ENCODE measurements around the gene PDZRN3.

The PDZRN3 gene

DNA sequence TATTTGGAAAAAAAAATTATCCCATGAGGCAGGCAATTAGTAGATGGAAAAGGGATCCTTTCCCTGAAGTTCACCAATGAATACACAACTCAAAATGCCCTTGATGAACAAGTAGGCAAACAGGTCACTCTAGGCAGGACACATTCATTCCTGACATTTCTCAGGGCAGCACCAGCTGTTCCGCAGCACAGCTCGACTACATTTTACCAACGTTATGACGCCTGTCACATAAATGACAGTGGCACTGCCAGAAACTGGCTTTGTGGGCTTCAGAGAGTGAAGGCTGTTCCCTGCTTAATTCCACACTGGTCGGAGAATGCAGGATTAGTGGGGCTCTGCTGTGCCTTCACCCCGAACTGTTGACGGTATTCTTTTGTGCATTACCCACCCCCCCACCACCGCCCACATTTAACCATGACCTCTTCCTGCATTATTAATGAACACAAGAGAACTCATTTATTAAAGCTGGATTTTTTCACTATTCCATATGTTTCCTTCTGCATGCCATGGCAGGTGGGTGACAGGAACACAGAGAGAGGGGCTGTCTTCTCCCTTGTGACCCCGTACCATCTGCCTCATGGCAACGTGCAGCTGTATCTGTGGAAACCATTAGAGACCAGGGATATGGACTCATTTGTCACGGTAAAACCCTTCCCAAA lies 197.6 kb downstream of the PDZRN3 start:
- DNase-seq (ENCODE audit: low read depth in 2 of 2, low spot score in 1 of 2), result no peak

DNA sequence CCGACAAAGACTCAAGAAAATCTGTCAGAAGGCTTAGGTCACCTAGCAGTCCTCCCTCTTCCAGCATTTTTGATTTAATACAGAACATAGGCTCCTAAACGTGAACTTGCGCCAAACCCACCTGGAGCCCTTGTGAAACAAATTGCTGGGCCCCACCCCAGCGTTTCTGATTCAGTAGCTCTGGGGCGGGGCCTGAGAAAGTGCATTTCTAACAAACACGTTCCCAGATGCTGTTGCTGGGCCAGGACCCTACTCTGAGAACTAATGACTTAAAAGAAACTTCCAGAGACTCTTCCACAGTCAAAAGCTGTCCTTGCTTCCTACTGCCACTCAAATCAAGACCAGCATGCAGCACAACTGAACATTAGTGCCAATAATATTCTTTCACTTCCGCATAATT lies 198.1 kb downstream of the PDZRN3 start:
- DNase-seq (ENCODE audit: low read depth in 2 of 2, low spot score in 1 of 2), result no peak

DNA sequence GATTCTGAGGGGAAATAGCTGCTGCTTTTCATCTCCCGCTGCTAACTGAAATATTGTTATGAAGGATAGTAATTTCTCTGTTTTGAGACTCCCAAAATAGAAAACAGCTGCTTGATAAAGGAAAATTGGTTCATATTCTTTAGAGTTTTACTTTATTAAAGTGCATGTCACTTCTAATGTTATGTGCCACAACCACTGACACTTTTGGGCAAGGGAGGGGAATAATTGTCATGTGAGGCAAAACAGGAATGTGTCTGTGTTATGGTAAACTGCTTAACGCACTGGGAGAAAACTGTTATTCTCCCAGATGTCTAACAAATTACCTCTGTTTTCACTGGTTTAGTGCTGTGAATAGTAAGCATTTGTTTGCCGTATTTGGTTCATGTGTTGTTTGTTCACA lies 201.6 kb downstream of the PDZRN3 start:
- DNase-seq (ENCODE audit: low read depth in 2 of 2, low spot score in 1 of 2), result no peak

DNA sequence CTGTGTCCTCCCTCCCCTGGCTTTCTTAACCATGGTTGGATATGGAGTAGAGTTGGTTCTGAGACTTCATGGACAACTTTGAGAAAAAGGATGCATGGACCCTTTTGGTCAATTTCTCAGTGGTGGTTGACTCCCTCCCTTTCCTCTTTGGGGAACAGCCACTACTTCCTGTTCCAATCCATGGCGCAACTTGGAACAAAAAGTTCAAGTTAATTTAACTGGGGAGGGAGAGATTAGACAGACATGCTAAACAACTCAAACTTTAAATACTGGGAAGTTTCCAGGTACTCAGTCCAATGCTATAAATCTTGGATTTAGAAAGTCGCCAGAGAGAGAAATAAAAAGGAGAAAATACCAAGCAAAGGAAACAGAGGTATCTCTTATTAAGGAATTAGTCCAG lies 202.2 kb downstream of the PDZRN3 start:
- no peak for DNase-seq (ENCODE audit: low read depth in 2 of 2, low spot score in 1 of 2)

DNA sequence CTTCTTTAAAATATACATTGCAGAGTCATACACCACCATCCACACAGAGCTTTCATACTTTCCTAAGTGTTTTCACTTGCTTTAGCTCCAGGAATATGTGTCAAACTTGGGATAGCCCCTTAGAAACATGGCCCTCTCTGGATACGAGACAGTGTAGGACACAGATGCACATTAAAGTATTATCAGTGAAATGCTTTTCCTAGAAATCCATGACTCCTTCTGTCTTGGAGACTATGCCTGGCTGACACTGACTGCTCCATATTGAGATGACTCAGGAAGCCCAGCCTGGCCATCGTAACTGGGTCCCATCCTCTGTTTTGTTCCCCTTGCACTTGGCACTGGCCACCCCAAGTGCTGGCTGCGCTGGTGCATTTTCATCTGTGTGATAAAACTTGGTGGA lies 204.8 kb downstream of the PDZRN3 start:
- no peak for DNase-seq (ENCODE audit: low read depth in 2 of 2, low spot score in 1 of 2)

DNA sequence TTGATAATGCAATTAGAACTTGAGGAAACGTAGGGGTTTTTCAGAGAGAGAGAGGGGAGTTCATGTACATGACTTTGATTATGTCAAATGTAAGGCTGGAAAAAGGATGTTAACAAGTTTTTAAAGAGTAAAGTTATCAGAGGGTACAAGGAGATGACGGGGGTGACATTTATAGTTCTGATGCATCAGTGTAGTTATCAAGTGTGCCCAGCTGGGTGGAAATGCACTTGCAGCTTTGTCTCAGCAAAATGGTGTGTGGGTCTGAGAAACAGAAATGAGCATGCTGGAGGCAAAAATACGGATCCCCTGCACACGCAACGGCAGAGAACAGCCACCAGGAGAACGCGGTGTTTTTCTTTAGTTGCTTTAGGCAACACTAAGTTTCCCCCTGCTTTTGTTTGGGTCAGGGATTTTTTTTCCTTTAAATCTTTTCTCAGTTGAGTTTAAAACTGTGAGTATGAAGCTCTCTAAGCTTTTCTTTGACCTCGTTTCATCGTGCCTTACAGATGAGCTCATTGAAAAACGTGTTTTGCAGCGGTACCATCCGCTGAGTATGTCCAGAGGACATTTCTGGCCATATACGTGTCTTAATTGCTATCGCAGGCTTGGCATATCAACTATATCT lies 205.4 kb downstream of the PDZRN3 start:
- no peak for DNase-seq (ENCODE audit: low read depth in 2 of 2, low spot score in 1 of 2)

DNA sequence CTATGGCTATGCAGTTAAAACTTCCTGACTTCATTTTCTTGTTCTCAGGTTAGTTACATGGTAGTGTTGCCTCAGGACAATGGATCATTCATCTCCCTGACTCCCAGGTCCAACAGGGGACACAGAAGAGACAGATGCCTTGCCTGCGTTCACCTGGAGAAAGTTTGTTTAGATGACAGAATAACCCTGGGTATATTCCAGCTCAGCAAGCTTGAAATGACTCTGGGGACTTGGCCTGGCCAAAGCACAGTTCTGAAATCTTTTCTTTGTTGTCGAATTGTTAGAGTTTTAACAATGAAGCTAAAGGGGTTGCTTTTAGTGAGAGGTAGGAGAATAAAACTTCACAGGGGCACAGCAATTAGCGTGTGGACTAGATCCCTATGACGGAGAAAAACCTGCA lies 206.1 kb downstream of the PDZRN3 start:
- DNase-seq (ENCODE audit: low read depth in 2 of 2, low spot score in 1 of 2), result no peak

DNA sequence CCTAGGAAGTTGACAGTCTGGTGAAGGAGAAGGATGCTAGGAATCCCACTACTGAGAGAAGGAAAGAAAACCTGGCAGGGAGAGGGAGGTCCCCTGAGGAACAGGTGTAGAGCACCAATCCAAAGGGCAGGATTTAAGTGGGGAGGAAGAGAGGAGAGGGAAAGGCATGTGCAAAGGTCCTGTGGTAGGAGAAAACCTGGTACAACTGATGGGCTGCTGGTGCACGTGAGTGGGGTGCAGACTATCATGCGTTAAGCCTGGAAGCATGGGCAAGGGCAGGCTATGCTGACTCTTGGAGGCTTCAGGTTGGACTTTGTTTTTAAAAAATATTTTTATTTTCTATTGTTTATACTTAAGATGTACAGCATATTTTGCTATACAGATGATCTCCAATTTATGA lies 209.6 kb downstream of the PDZRN3 start:
- DNase-seq (ENCODE audit: low read depth in 2 of 2, low spot score in 1 of 2), result no peak

DNA sequence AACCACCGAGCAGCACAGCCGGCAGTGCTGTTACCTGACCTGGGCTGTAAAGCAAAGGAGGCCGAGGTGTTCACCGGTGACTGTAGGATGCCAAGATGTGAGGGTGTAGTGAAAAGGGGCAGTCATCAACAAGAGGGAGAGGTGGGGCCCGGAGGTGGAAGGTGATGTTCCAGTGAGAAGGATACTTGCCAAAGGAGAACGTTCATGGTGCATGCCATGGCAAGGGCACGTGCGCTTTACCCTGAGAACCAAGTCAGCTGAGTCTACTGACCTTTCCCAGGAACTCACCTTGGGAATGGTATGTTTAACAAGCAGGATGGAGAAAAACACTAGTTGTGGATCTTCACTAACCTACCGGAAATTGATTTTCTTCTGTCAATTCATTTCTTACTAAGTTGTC lies 211.1 kb downstream of the PDZRN3 start:
- no peak for DNase-seq (ENCODE audit: low read depth in 2 of 2, low spot score in 1 of 2)

DNA sequence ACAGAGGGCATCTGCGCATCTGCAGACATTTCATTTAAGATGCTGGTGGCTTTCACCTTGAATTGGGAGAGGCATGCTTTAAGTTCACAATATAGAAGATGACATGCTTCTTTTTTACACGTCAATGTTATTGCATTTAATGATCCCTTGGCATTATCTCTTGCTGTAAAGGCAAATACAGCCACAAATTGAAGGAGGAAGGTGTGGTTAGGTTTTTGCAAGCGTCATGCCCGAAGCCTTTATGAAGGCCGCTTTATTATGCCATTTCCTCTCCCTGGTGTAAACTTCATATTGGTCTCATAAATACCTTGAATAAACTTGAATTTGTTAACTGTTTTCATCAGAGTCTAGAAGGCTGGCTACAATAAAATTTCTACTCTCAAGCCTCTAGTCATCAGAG lies 212.7 kb downstream of the PDZRN3 start:
- DNase-seq (ENCODE audit: low read depth in 2 of 2, low spot score in 1 of 2), result no peak

DNA sequence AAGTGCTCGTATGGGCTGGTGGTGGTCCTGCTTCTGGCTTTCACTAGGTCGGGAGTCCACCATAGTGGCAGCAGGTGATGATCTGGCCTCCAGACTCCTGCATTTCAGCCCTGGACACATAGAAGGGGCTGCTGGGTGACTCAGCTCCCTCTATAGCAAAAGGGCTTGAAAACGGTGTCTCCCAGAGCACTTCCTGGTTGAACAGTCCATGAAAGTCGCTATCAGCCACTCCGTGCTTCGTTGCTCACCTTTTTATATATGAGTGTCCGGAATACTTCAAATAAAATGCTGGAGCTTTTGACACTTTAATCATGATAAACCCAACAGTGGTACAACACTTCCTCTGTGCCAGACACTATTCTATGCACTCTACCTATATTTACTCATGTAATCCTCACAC lies 213.2 kb downstream of the PDZRN3 start:
- no peak for DNase-seq (ENCODE audit: low read depth in 2 of 2, low spot score in 1 of 2)

DNA sequence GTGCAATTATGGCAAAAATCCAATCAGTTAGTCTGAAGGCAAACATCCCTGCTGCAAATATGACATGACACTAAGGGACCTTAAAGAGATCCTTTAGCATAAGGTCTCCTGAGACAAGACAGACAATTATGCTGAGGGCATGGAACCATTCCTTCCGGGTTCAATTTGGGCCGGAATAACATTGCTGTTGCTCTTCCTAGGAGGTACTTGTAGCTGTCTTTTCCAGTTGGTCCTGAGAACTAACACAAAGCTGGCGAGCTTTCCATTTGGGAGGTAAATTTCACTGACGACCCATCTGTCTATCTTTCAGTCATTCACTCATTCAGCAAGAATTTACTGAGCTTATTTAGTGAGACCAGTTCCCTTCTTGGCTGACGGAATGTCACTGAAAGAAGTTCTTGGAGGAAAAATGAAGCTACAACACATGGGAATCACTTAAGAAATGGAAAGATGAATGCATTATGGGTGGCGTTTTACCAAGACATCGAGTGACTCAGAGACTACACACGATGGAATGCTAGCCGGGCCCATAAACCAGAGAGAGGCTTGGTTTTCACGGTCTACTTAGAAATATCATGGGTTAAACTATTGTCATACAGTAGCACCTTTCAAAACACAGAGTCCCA lies 215.5 kb downstream of the PDZRN3 start:
- DNase-seq (ENCODE audit: low read depth in 2 of 2, low spot score in 1 of 2), result no peak

DNA sequence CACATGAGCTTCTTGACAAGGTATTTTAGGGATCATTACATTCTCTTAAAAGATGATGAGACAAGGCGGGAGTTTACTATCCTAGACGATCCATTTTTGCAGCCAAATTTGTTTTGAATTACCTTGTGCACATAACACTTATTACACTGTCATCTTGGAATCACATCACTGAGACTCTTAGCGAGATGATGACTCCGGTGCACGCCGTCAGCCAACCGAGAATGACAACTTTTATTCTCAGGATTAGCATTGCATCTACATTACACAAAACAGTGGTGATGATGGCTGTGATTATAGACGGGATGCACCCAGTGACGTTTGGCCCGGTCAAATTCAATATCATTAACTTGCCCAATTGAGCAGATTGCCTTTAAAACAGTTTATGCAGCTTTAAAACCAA lies 216.1 kb downstream of the PDZRN3 start:
- DNase-seq (ENCODE audit: low read depth in 2 of 2, low spot score in 1 of 2), result no peak

DNA sequence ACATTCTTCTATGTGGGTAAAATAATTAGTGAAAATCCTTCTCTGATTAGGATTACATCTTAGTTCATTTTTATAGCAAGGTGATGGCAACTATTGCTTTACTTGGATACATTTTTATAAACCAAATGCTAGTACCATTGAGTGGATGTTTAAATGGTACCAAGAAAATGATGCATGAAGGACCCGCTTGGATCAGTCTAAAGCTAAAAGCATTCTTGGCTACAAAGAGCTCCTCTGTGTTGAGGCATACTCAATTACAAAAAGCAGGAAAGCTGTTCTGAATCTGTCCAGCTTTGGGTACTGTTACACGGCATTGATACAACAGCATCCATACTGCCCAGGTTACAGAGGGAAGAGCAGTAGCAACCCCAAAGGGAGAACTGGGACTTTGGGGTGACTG lies 217.2 kb downstream of the PDZRN3 start:
- no peak for DNase-seq (ENCODE audit: low read depth in 2 of 2, low spot score in 1 of 2)

DNA sequence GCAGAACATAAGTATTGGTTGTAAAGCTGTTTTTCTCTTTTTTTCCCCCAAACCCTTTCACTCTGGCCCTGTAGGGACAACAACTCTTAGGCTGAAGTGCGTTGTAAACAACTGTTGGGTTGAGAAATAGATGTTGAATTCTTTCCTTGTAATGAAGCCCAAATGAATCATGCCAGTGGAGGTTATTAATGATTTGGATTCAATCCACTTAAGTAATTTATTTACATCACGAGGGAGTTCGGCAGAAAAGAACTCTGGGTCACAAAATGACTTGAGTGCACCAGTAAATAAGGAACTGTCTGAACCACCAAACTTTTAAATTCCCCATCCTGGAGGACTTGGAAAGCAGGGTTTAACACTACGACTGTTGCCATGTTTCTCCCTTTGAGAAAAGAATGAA lies 218.9 kb downstream of the PDZRN3 start:
- no peak for DNase-seq (ENCODE audit: low read depth in 2 of 2, low spot score in 1 of 2)

DNA sequence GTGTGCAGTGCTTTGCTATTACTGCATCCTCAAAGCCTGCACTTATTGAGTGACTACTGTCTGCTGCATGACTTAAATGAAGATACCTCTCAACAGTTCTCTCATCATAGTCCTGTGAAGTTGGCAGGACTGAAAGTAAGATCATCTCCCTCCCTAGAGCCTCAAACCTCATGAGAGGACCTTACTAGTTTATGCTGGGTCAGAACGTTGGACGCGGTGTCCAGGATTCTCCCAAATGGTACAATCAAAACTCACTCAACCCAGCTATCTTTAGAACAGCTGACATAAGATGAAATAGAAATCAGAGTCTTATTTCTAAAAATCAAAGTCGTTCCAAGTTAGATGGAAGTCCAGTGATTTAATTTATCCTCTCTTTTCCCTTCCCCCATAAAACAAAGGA lies 219.7 kb downstream of the PDZRN3 start:
- DNase-seq (ENCODE audit: low read depth in 2 of 2, low spot score in 1 of 2), result no peak

DNA sequence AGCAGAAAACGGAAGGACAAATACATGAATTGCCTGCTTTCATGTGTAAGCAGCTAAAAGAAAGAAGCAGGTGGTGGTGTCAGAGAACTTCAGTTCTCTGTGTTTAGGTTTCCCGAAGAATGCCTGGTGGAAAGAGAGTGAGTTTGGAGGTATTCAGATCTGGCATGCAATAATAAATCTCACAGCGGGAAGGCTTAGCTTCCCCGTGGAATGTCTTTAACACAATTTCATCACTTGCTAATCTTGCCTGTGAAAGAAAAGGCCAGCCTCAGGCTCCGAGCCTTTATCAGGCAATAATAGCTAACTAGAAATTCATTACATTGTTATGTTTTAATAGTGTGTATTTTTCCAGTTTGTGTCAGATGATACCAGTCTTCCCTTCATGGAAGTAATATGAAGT lies 220.3 kb downstream of the PDZRN3 start:
- DNase-seq (ENCODE audit: low read depth in 2 of 2, low spot score in 1 of 2), result no peak

DNA sequence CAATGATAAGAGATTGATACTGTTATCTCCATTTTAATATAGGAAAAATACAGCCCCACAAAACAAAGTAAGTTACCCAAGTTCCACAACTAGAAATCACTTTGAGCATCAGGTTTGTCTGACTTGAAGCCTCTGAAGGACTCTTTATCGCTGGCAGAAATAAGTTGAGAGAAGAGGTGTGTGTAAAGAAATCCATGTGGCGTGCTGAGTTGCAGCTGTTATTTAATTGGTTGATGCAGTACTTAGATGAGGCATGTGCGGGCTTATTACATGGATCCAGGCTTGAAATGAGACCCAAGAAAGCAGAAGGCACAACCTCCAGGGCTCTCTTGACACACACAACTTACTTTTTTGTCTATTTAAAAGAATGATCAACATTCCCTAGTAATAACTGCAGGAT lies 221.3 kb downstream of the PDZRN3 start:
- no peak for DNase-seq (ENCODE audit: low read depth in 2 of 2, low spot score in 1 of 2)

DNA sequence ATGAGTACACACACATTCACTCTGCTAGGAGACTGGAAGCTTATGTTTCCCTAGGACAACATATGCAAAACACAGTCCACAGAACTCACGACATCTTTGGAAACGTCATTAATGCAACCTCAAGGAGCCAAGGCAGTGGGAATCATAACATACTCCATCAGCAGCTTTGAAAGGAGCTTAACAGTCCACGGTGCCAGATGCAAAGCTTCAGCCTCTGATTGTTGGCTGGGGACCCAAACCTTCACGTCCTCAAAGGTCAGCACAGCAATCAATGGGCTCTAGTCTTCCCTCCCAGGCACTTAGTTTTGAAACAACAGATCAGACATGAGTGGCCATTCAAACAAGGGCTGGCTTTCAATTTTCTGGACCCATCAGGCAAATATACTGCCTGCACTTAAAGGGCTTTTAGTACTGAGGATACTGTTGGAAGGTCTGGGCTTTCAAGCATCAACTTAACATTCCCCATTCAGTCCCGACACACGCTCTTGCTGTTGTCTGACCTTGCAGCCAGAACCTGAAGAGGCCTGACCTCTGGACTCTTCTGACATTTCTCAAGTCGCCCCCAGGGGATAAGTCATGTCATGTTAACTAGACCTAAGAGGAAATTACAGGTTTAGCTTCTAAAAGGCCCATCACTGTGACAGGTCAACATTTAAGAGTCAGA lies 223.0 kb downstream of the PDZRN3 start:
- no peak for DNase-seq (ENCODE audit: low read depth in 2 of 2, low spot score in 1 of 2)

DNA sequence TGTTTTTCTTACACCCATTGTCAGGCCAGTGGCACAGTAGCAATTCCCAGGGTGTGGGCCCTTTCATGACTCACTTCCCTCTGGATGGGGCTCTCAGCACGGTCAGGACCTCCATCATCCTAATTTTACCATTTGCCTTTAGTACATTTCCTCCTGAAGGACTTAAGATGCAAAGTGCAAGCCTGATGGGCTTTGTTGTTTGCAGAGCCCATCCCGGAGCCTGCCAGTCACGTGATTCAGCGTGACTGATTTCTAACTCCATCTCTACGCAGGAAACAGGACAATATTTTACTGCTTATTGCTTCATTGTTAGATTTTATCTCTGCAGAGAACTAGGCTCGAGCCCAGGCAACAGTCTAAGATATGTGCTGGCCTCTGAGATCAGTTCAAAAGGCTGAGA lies 223.7 kb downstream of the PDZRN3 start:
- no peak for DNase-seq (ENCODE audit: low read depth in 2 of 2, low spot score in 1 of 2)

DNA sequence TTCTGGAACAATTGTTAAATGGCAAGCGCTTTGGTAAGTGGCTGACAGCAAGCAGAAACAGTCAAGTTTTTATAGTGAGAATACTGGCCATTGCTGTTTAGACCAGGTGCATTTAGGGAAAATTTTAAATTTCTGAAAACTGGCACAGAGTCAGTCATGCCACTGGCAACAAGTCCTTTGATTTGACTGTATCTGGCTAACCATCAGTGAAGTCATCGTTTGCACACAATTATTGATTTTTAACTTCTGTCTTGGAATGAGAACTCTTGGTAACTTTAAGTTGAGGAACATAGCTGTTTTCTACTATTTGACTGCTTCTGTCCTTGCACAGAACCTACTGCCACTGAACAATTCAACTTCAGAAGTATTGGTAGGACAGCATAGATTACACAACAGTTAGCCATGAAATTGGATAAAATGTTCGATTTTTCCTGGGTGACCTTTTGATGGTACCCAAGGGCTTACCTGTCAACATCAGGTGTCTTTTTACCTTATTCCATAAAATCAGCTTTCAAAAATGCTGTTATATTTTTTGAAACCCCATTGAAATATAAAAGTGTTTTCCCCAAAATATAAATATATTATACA lies 225.0 kb downstream of the PDZRN3 start:
- no peak for DNase-seq (ENCODE audit: low read depth in 2 of 2, low spot score in 1 of 2)

DNA sequence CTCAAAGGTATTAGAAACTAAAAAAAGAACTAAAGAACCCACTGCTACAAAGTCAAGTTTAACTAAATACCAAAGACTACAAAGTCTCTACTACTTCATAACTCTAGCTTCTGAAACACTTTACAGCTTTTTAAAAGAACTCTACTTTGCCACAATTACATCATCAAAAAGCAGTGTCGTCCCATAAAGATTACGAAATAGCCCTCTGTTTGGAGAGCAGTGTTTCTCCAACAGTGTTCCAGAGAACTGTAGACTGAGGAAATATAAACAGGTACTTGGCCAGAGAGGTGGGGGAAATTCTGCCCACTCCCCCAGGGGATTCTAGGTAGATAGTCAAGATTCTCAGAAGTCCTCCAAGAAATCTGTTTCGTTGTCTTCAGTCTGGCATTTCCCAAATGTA lies 225.6 kb downstream of the PDZRN3 start:
- DNase-seq (ENCODE audit: low read depth in 2 of 2, low spot score in 1 of 2), result no peak

Measured in stimulated activated CD8-positive, alpha-beta memory T cell treated with anti-CD3 and anti-CD28 coated beads, Interleukin-4, amount 100 ng/mL, for 4 hours (primary cell).